HEK293 (cell line): ENCODE measurements around the gene DYNLRB1.

Experiments
- CTCF ChIA-PET: fragments of 350-600 bp; formaldehyde crosslinking; extraction: SDS; loops from one replicate; lab custom pipeline; 2021; ENCODE audit warnings: antibody characterized with exemption; lab: Yijun Ruan, JAX
- POLR2A ChIA-PET: fragments of 300-600 bp; formaldehyde crosslinking; extraction: SDS; loops from one replicate; lab custom pipeline; 2020; ENCODE audit warnings: antibody characterized with exemption, inconsistent platforms; lab: Yijun Ruan, JAX
- H3K27ac ChIP-seq: fragments of 200-500 bp; sonication (Bioruptor generic); 2 replicates; pipeline ENCODE4 v1.5.1; 2014; ENCODE audit warnings: low read depth, low read length, control low read depth, inconsistent platforms; ENCODE audit errors: extremely low read depth
- H3K36me3 ChIP-seq, 2 experiments: fragments of 200-500 bp in 1 of 2; sonication (Bioruptor generic) in 1 of 2; 1 replicate in 1 of 2; 2 replicates in 1 of 2; pipeline ENCODE4 v1.5.1; 2014 to 2017; ENCODE audit warnings: inconsistent platforms in 2 of 2, low read length in 2 of 2; ENCODE audit not compliant: control insufficient read depth in 2 of 2, insufficient read depth in 1 of 2
- H3K4me1 ChIP-seq: fragments of 200-500 bp; sonication (Bioruptor generic); 2 replicates; pipeline ENCODE4 v1.5.1; 2014; ENCODE audit warnings: mild to moderate bottlenecking, low read length, inconsistent platforms; ENCODE audit not compliant: control insufficient read depth, insufficient read depth
- H3K4me3 ChIP-seq: 2 replicates; pipeline ENCODE4 v1.5.1; 2011; ENCODE audit warnings: low read depth, mild to moderate bottlenecking, control low read depth, low read length, moderate library complexity
- H3K9me3 ChIP-seq: fragments of 200-500 bp; sonication (Bioruptor generic); 2 replicates; pipeline ENCODE4 v1.5.1; 2014; ENCODE audit warnings: low read depth, low read length, inconsistent platforms; ENCODE audit not compliant: control insufficient read depth, insufficient read depth
- EGR2 ChIP-seq: fragments of 450-650 bp; formaldehyde crosslinking; IDR thresholded peaks from 2 replicates; pipeline ENCODE4 v1.5.1; 2016; ENCODE audit warnings: low read depth, missing biosample characterization, missing genetic modification characterization
- HOXD13 ChIP-seq: sonication (generic); formaldehyde crosslinking; IDR thresholded peaks from 2 replicates; pipeline ENCODE4 v1.8.0; 2022; ENCODE audit warnings: missing genetic modification reagents, borderline replicate concordance
- KLF16 ChIP-seq: fragments of 450-650 bp; formaldehyde crosslinking; IDR thresholded peaks from 2 replicates; pipeline ENCODE4 v1.5.1; 2017; ENCODE audit warnings: missing biosample characterization, missing genetic modification characterization
- KLF7 ChIP-seq: fragments of 450-650 bp; formaldehyde crosslinking; IDR thresholded peaks from 2 replicates; pipeline ENCODE4 v1.5.1; 2016; ENCODE audit warnings: missing biosample characterization, missing genetic modification characterization, borderline replicate concordance
- OVOL3 ChIP-seq: fragments of 450-650 bp; formaldehyde crosslinking; IDR thresholded peaks from 2 replicates; pipeline ENCODE4 v1.5.1; 2016; ENCODE audit warnings: missing biosample characterization, missing genetic modification characterization
- SP7 ChIP-seq: fragments of 450-650 bp; formaldehyde crosslinking; IDR thresholded peaks from 2 replicates; pipeline ENCODE4 v1.5.1; 2016; ENCODE audit warnings: missing biosample characterization, missing genetic modification characterization
- ZBTB48 ChIP-seq: fragments of 450-650 bp; formaldehyde crosslinking; IDR thresholded peaks from 2 replicates; pipeline ENCODE4 v1.5.1; 2016; ENCODE audit warnings: missing biosample characterization, missing genetic modification characterization
- ZNF202 ChIP-seq: fragments of 450-650 bp; formaldehyde crosslinking; IDR thresholded peaks from 2 replicates; pipeline ENCODE4 v1.5.1; 2016; ENCODE audit warnings: missing biosample characterization, missing genetic modification characterization, borderline replicate concordance
- ZNF311 ChIP-seq: fragments of 450-650 bp; formaldehyde crosslinking; IDR thresholded peaks from 2 replicates; pipeline ENCODE4 v1.5.1; 2017; ENCODE audit warnings: missing biosample characterization, missing genetic modification characterization, borderline replicate concordance
- ZNF366 ChIP-seq: fragments of 450-650 bp; formaldehyde crosslinking; conservative IDR thresholded peaks from 2 replicates; pipeline ENCODE4 v1.5.1; 2016; ENCODE audit warnings: missing biosample characterization, missing genetic modification characterization
- ZNF394 ChIP-seq: fragments of 450-650 bp; formaldehyde crosslinking; IDR thresholded peaks from 2 replicates; pipeline ENCODE4 v1.5.1; 2016; ENCODE audit warnings: missing biosample characterization, missing genetic modification characterization, mild to moderate bottlenecking, moderate library complexity, borderline replicate concordance
- ZNF449 ChIP-seq: fragments of 450-650 bp; formaldehyde crosslinking; IDR thresholded peaks from 2 replicates; pipeline ENCODE4 v1.5.1; 2017; ENCODE audit warnings: missing biosample characterization, mild to moderate bottlenecking, missing genetic modification characterization, moderate library complexity
- ZNF624 ChIP-seq: fragments of 450-650 bp; formaldehyde crosslinking; IDR thresholded peaks from 2 replicates; pipeline ENCODE4 v1.5.1; 2017; ENCODE audit warnings: missing biosample characterization, missing genetic modification characterization
- ZNF768 ChIP-seq: fragments of 450-650 bp; formaldehyde crosslinking; IDR thresholded peaks from 2 replicates; pipeline ENCODE4 v1.5.1; 2018; ENCODE audit warnings: missing biosample characterization, mild to moderate bottlenecking, missing genetic modification characterization
- TF ChIP-seq, protein P1 (sequence below): fragments of 450-650 bp; formaldehyde crosslinking; IDR thresholded peaks from 2 replicates; pipeline ENCODE4 v1.5.1; 2016; ENCODE audit warnings: missing biosample characterization, missing genetic modification characterization
- TF ChIP-seq, protein P2 (sequence below): fragments of 450-650 bp; formaldehyde crosslinking; IDR thresholded peaks from 2 replicates; pipeline ENCODE4 v1.5.1; 2016; ENCODE audit warnings: missing biosample characterization, missing genetic modification characterization, borderline replicate concordance

DYNLRB1 gene

GRCh38 chr20:34566978-34567891 is 51.0 kb downstream of the DYNLRB1 start:
- Histone ChIP-seq H3K36me3 (peaks cover 0 to 3% of the 10 kb centered on the region in 2 experiments; a peak in 2 of 3 replicates), H3K4me1 (no peaks in the 10 kb centered on the region), H3K4me3 (no peak overlapping the region), H3K27ac (no peak overlapping the region), H3K9me3 (no peaks in the 10 kb centered on the region)
- ChIA-PET POLR2A (interaction anchor here (0.6 kb wide), 1 partner anchor 108 kb away, joined by 4 read pairs; no protein-coding TSS in a partner anchor), CTCF (interaction anchor here (0.6 to 0.7 kb wide), 2 partner anchors 203 to 436 kb away, joined by 3 read pairs; no protein-coding TSS in a partner anchor)
- TF ChIP-seq ZNF311 (tag by site-specific recombination) (no peak), EGR2 (0 out of 2 replicates have a peak, but pooled peaks have one; percentile 6), ZNF202 (tag by site-specific recombination) (no peak), ZNF366 (tag by site-specific recombination) (0 out of 2 replicates have a peak, but pooled peaks have one; percentile 15), HOXD13 (CRISPR knock-in tag) (no peak)
- TF ChIP-seq, protein P1, sequence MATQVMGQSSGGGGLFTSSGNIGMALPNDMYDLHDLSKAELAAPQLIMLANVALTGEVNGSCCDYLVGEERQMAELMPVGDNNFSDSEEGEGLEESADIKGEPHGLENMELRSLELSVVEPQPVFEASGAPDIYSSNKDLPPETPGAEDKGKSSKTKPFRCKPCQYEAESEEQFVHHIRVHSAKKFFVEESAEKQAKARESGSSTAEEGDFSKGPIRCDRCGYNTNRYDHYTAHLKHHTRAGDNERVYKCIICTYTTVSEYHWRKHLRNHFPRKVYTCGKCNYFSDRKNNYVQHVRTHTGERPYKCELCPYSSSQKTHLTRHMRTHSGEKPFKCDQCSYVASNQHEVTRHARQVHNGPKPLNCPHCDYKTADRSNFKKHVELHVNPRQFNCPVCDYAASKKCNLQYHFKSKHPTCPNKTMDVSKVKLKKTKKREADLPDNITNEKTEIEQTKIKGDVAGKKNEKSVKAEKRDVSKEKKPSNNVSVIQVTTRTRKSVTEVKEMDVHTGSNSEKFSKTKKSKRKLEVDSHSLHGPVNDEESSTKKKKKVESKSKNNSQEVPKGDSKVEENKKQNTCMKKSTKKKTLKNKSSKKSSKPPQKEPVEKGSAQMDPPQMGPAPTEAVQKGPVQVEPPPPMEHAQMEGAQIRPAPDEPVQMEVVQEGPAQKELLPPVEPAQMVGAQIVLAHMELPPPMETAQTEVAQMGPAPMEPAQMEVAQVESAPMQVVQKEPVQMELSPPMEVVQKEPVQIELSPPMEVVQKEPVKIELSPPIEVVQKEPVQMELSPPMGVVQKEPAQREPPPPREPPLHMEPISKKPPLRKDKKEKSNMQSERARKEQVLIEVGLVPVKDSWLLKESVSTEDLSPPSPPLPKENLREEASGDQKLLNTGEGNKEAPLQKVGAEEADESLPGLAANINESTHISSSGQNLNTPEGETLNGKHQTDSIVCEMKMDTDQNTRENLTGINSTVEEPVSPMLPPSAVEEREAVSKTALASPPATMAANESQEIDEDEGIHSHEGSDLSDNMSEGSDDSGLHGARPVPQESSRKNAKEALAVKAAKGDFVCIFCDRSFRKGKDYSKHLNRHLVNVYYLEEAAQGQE (tag by site-specific recombination) = 0 out of 2 replicates have a peak, but pooled peaks have one; percentile 31
- TF ChIP-seq, protein P2, sequence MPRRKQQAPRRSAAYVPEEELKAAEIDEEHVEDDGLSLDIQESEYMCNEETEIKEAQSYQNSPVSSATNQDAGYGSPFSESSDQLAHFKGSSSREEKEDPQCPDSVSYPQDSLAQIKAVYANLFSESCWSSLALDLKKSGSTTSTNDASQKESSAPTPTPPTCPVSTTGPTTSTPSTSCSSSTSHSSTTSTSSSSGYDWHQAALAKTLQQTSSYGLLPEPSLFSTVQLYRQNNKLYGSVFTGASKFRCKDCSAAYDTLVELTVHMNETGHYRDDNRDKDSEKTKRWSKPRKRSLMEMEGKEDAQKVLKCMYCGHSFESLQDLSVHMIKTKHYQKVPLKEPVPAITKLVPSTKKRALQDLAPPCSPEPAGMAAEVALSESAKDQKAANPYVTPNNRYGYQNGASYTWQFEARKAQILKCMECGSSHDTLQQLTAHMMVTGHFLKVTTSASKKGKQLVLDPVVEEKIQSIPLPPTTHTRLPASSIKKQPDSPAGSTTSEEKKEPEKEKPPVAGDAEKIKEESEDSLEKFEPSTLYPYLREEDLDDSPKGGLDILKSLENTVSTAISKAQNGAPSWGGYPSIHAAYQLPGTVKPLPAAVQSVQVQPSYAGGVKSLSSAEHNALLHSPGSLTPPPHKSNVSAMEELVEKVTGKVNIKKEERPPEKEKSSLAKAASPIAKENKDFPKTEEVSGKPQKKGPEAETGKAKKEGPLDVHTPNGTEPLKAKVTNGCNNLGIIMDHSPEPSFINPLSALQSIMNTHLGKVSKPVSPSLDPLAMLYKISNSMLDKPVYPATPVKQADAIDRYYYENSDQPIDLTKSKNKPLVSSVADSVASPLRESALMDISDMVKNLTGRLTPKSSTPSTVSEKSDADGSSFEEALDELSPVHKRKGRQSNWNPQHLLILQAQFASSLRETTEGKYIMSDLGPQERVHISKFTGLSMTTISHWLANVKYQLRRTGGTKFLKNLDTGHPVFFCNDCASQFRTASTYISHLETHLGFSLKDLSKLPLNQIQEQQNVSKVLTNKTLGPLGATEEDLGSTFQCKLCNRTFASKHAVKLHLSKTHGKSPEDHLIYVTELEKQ = no peak

- no peak overlapping the region for H3K27ac ChIP-seq
- peaks cover 0 to 3% of the 10 kb centered on the region in 2 experiments; a peak in 2 of 3 replicates for H3K36me3 ChIP-seq
- ChIA-PET CTCF (interaction anchor here (0.9 kb wide), 1 partner anchor 11 kb away, joined by 4 read pairs; no protein-coding TSS in a partner anchor), POLR2A (no interaction called here)
- no peak overlapping the region for H3K4me3 ChIP-seq
- H3K4me1 ChIP-seq = no peaks in the 10 kb centered on the region
- no peaks in the 10 kb centered on the region for H3K9me3 ChIP-seq
- TF ChIP-seq OVOL3 (tag by site-specific recombination) = no peak
- 0 out of 2 replicates have a peak, but pooled peaks have one; percentile 5 for TF ChIP-seq ZNF366 (tag by site-specific recombination)
These were observed 52.0 kb downstream of the DYNLRB1 start for GRCh38 chr20:34567892-34568865.

- TF ChIP-seq ZNF768 (tag by site-specific recombination) (no peak), ZBTB48 (no peak), ZNF624 (tag by site-specific recombination) (no peak), ZNF449 (no peak), KLF16 (tag by site-specific recombination) (no peak), SP7 (tag by site-specific recombination) (no peak), KLF7 (tag by site-specific recombination) (no peak), ZNF394 (tag by site-specific recombination) (no peak)
- no peak overlapping the region for H3K4me3 ChIP-seq
- no peak overlapping the region for H3K27ac ChIP-seq
- CTCF ChIA-PET = no interaction called here
- POLR2A ChIA-PET = no interaction called here
- H3K4me1 ChIP-seq = no peaks in the 10 kb centered on the region
- no peaks in the 10 kb centered on the region for H3K9me3 ChIP-seq
- H3K36me3 ChIP-seq = peaks cover 0 to 3% of the 10 kb centered on the region in 2 experiments; a peak in 2 of 3 replicates
These were observed 53.4 kb downstream of the DYNLRB1 start for GRCh38 chr20:34569598-34569997.
